IPS DF 6.9 (cell line): Measurements from ENCODE around the gene KIF15.

Experiments used
- DNase-seq: peaks from one replicate; pipeline ENCODE4 v3.0.0-alpha.2; 2013; ENCODE audit warnings: low read depth, low spot score
- H3K27ac ChIP-seq: one replicate; pipeline ENCODE4 v1.5.1; 2013; ENCODE audit warnings: low read length, control low read depth
- H3K27me3 ChIP-seq: 2 replicates; pipeline ENCODE4 v1.6.1; 2013; ENCODE audit warnings: mild to moderate bottlenecking, low read length; ENCODE audit not compliant: control insufficient read depth, insufficient read depth
- H3K36me3 ChIP-seq: 2 replicates; pipeline ENCODE4 v1.6.1; 2013; ENCODE audit warnings: low read length; ENCODE audit not compliant: control insufficient read depth, insufficient read depth
- H3K4me1 ChIP-seq: 2 replicates; pipeline ENCODE4 v1.6.1; 2013; ENCODE audit warnings: low read length; ENCODE audit not compliant: control insufficient read depth, insufficient read depth
- H3K4me3 ChIP-seq: 2 replicates; pipeline ENCODE4 v1.5.1; 2013; ENCODE audit warnings: mild to moderate bottlenecking, low read length
- H3K9me3 ChIP-seq: 2 replicates; pipeline ENCODE4 v1.6.1; 2013; ENCODE audit warnings: low read length, inconsistent platforms; ENCODE audit not compliant: control insufficient read depth, insufficient read depth
- WGBS: extraction: QIAGEN DNeasy Blood & Tissue Kit; methylation state at CpG from one replicate; pipeline ENCODE4 v1.1.7; 2013; ENCODE audit warnings: mixed read lengths, missing lambda C conversion rate; ENCODE audit not compliant: insufficient read length, insufficient coverage; 5-methylcytosine and 5-hydroxymethylcytosine counted together

Gene KIF15

DNA sequence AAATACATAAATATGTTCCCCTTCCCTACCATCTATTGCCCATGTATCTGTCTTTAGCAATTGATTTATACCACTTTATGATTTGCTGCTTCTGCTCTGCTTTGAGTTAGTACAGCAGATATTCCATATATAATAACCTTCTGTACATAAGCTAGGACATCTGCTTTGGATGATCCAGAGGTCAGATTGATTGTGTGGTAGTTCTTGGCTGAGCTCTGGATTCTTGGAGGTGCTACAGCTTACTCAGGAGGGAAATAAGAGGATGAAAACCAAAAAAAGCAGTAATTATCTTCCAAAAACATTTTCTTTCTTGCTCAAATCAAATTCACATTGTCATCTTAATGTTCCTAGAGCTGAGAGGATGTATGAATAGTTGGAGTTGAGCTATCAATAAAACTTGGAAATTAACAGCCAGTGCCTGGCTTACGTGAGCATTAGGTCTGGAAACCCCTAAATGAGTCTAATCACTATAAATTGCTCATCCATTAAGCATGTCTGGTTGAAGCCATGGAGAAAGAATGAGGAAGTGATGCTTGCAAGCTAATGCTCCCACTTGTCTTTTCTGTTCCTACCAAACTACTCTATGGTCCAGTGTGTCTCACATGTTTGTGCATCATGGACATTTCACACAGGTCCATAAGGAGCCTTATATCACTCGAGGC, 63.8 kb downstream of the KIF15 start:
- no peak overlapping the region for H3K4me3 ChIP-seq
- no CpG with 5 or more reads among the region's 2 CpGs for WGBS
- no peak overlapping the region for H3K27ac ChIP-seq
- H3K9me3 ChIP-seq: peaks cover 2% of the 10 kb centered on the region; the same call in 1 of the 2 replicates
- no peaks in the 10 kb centered on the region for H3K4me1 ChIP-seq
- peaks cover 8% of the 10 kb centered on the region; the same call in 1 of the 2 replicates for H3K36me3 ChIP-seq
- no peak for DNase-seq
- no peaks in the 10 kb centered on the region for H3K27me3 ChIP-seq

DNA sequence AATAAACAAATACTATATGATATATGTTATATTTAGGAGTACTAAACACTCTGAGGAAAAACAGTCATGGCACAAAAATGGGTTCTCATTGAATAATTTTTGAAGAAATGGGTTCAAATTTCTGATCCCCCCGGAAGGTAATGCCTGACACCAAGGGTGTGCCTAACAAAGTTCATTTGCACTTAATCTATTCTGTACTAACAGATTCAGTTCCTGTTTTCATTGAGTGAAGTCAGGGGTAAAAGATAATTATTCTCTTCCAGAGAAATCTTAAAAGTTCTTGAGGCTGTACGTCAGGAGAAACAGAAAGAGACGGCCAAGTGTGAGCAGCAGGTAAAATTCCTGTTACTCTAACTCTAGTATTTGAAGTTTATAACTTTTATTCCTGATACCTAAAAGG, 65.6 kb downstream of the KIF15 start:
- WGBS: no CpG with 5 or more reads among the region's 3 CpGs
- Histone ChIP-seq H3K4me1 (no peaks in the 10 kb centered on the region), H3K27ac (no peak overlapping the region), H3K27me3 (no peaks in the 10 kb centered on the region), H3K4me3 (no peak overlapping the region), H3K36me3 (peaks cover 15% of the 10 kb centered on the region; the same call in 1 of the 2 replicates), H3K9me3 (peaks cover 2% of the 10 kb centered on the region; the same call in 1 of the 2 replicates)
- no peak for DNase-seq

DNA sequence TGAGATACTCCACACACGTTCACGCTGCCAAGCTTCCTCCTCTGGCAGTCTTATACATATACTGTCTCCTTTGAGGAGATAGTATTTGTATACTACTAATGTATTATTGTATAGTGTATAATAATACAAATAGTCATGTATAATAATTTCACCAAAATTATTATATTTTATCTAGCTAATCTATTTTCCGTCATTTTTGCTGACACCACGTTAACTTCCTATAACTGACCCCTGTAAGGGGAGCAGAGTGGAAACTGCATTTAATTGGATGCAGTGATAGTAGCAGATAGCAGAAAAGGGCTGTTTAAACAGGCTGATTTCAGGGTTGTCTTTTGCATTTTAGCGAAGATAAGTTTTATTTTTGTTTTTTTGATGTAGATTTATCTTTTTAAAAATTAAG, 69.6 kb downstream of the KIF15 start:
- WGBS: 100% methylated on average over 1 of the region's 5 CpGs
- H3K4me3 ChIP-seq: no peak overlapping the region
- H3K9me3 ChIP-seq: no peaks in the 10 kb centered on the region
- H3K4me1 ChIP-seq: no peaks in the 10 kb centered on the region
- no peaks in the 10 kb centered on the region for H3K27me3 ChIP-seq
- no peak for DNase-seq
- H3K27ac ChIP-seq: no peak overlapping the region
- H3K36me3 ChIP-seq: peaks cover 14% of the 10 kb centered on the region; the same call in 1 of the 2 replicates

DNA sequence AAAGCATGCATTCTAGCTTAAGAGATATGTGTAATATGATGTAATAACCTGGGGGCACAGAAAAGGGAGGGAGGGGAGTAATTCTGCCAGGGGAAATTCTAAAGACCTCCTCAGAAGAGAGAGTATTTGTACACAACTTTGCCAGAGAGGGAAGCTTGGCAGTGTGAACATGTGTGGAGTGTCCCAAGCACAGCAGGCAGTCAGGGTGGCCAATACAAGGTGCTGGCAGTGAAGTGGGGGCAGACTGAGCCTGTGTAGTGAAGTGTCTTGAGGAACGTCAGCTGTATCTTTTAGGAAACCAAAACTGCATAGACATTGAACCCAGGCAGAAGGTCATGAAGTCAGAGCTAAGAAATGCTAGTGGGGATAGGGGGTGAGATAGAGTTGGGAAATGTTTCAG, 70.4 kb downstream of the KIF15 start:
- Histone ChIP-seq H3K36me3 (peaks cover 14% of the 10 kb centered on the region; the same call in 1 of the 2 replicates), H3K4me1 (no peaks in the 10 kb centered on the region), H3K4me3 (no peak overlapping the region), H3K27ac (no peak overlapping the region), H3K27me3 (no peaks in the 10 kb centered on the region), H3K9me3 (no peaks in the 10 kb centered on the region)
- no peak for DNase-seq
- WGBS: no CpG with 5 or more reads among the region's 1 CpG

DNA sequence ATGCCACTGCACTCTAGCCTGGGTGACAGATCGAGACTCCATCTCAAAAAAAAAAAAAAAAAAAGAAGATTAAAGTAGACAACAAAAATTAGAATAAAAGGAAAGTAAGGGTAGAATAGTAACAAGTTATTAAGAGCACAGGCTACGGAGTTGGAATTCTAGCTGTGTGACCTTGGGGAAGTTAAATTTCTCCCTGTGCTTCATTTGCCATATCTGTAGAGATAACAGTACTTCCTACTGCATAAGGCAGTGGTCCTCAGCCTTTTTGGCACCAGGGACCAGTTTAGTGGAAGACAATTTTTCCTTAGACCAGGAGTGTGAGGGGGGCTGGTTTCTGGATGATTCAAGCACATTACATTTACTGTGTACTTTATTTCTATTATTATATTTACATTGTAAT, 71.4 kb downstream of the KIF15 start:
- H3K4me3 ChIP-seq: no peak overlapping the region
- H3K36me3 ChIP-seq: peaks cover 17% of the 10 kb centered on the region; the same call in 1 of the 2 replicates
- no peak overlapping the region for H3K27ac ChIP-seq
- no CpG with 5 or more reads among the region's 2 CpGs for WGBS
- no peaks in the 10 kb centered on the region for H3K4me1 ChIP-seq
- DNase-seq: no peak
- no peaks in the 10 kb centered on the region for H3K9me3 ChIP-seq
- no peaks in the 10 kb centered on the region for H3K27me3 ChIP-seq

DNA sequence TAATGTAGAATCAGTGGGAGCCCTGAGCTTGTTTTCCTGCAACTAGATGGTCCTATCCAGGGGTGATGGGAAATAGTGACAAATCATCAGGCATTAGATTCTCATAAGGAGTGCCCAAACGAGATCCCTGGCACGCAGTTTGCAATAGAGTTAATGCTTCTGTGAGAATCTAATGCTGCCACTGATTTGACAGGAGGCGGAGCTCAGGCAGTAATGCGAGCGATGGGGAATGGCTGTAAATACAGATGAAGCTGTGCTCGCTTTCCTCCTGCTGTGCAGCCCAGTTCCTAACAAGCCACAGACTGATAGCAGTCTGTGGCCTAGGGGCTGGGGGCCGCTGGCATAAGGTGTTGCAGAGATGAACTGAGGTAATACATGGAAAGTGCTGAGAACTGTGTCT, 71.8 kb downstream of the KIF15 start:
- no CpG with 5 or more reads among the region's 7 CpGs for WGBS
- Histone ChIP-seq H3K4me3 (no peak overlapping the region), H3K36me3 (peaks cover 17% of the 10 kb centered on the region; the same call in 1 of the 2 replicates), H3K9me3 (no peaks in the 10 kb centered on the region), H3K4me1 (no peaks in the 10 kb centered on the region), H3K27me3 (no peaks in the 10 kb centered on the region), H3K27ac (no peak overlapping the region)
- no peak for DNase-seq

DNA sequence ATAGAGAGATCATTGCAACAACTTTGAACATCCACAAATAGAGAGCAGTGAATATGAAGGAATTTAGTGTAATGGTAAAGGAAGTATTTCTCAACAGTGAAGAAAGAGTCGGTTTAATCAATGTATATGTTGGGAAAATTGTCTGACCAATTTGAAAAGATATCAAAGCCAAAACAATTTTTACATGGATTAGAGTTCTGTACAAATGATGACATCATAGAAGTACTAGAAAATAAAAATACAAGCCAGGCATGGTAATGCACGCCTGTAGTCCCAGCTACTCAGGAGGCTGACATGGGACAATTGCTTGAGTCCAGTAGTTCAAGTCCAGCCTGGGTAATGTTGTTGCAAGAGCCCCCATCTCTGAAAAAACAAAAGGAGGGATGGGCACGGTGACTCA, 74.1 kb downstream of the KIF15 start:
- no peaks in the 10 kb centered on the region for H3K4me1 ChIP-seq
- H3K27me3 ChIP-seq: no peaks in the 10 kb centered on the region
- no peak overlapping the region for H3K4me3 ChIP-seq
- no peak for DNase-seq
- peaks cover 13% of the 10 kb centered on the region; the same call in 1 of the 2 replicates for H3K36me3 ChIP-seq
- no peak overlapping the region for H3K27ac ChIP-seq
- WGBS: 100% methylated on average over 1 of the region's 3 CpGs
- no peaks in the 10 kb centered on the region for H3K9me3 ChIP-seq

DNA sequence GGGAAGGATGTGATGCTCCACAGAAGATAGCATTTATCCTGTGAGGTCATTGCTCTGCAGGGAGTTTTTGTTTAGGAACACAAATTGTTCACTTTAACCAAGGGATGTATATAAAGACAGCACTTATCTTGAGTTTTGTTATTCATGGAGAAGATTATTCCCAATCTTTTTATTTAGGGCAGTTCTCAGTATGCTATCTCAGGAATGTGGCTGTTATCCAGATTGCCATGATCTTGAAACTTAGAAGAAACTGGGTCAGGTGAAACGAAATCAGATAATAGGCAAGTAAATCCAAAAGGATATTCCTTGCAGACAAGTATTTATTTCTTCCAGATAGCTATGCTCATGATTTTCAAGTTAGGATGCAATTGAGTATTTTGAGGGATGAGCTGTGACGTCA, 80.8 kb downstream of the KIF15 start:
- no peaks in the 10 kb centered on the region for H3K4me1 ChIP-seq
- no peaks in the 10 kb centered on the region for H3K27me3 ChIP-seq
- H3K27ac ChIP-seq: no peak overlapping the region
- WGBS: no CpG with 5 or more reads among the region's 2 CpGs
- no peak overlapping the region for H3K4me3 ChIP-seq
- peaks cover 6% of the 10 kb centered on the region; the same call in 1 of the 2 replicates for H3K36me3 ChIP-seq
- no peak for DNase-seq
- H3K9me3 ChIP-seq: no peaks in the 10 kb centered on the region

DNA sequence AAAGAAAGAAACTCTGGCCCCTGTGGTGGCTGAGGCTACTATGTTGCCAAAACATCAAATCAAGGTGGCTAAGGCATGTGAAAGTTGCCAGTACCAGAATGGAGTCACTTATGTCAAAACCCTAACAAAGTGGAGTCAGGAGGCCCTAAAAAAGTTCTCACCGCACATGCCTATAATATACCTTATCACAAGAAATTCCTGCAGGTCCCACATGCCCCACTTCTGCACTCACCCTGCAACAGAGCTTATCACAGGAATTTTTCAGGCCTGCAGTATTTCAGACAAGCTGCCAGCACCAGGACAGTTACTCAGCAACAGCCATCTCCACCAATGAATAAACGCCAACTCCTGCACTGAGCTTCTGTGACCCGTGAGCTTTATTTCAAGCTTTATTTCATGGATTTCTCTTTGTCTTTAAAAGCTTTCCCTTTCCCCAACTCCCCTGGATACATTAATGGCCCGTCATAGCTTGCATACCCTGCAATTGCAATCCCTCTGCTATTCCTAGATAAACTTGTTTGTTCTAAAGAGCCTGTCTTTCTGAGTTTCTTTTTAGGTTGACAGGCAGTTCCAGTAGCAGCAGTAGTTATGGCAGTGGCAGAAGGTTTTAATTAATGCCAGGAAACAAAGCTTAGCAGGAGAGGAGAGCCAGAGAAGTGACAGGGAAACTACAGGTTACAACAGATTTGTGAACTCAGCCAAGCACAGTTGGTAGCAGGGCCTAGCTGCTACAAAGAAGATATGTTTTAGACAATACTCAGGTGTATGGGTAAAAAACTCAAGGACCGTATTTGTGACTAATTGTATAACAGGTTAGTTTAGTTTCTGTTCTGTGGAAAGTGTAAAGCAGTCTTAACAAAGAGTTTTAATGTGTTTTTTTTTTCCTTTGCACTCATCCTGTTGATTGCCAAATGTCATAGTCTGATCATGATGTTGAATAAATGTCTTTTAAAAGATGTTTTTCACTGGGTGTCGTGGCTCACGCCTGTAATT, 84.2 kb downstream of the KIF15 start:
- whole genome bisulfite sequencing: no CpG with 5 or more reads among the region's 7 CpGs
- no peak for DNase-seq
- no peak overlapping the region for H3K27ac ChIP-seq
- H3K36me3 ChIP-seq: no peaks in the 10 kb centered on the region; the same call in 1 of the 2 replicates
- no peaks in the 10 kb centered on the region for H3K27me3 ChIP-seq
- no peak overlapping the region for H3K4me3 ChIP-seq
- H3K9me3 ChIP-seq: no peaks in the 10 kb centered on the region
- H3K4me1 ChIP-seq: no peaks in the 10 kb centered on the region

DNA sequence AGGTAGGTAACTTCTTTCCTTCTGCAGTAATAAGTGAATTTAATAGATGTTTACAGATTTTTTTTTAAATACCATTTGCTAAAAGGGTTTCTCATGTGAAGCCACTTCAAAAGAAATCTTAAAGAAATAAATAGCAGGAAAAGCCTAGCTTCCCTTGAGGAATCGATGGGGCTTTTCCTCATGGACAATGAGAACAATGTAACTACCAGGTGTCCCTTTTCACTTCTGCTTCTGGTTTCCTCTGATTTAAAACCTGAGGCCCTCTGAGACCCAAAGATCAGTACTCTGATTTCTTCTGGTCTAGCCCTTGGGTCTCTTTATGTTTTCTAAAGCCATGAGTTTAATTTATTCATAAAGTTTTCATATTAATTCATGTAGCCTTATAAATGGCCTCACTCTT, 87.0 kb downstream of the KIF15 start:
- H3K27ac ChIP-seq: no peak overlapping the region
- no peak for DNase-seq
- no peaks in the 10 kb centered on the region for H3K9me3 ChIP-seq
- H3K4me3 ChIP-seq: no peak overlapping the region
- H3K4me1 ChIP-seq: no peaks in the 10 kb centered on the region
- H3K36me3 ChIP-seq: no peaks in the 10 kb centered on the region; the same call in 1 of the 2 replicates
- no peaks in the 10 kb centered on the region for H3K27me3 ChIP-seq
- WGBS: no CpG with 5 or more reads among the region's 1 CpG
